Erythroblast (primary cell): Measurements from ENCODE around the gene NAMPT.

ENCODE experiments used
- GATA1 ChIP-seq: IDR thresholded peaks from 2 replicates; pipeline ENCODE4 v1.6.1; 2011; ENCODE audit warnings: low read depth, mild to moderate bottlenecking, control low read depth, low read length, moderate library complexity
- POLR2A ChIP-seq: IDR thresholded peaks from 2 replicates; pipeline ENCODE4 v1.6.1; 2011; ENCODE audit warnings: mild to moderate bottlenecking, low read length

DNA sequence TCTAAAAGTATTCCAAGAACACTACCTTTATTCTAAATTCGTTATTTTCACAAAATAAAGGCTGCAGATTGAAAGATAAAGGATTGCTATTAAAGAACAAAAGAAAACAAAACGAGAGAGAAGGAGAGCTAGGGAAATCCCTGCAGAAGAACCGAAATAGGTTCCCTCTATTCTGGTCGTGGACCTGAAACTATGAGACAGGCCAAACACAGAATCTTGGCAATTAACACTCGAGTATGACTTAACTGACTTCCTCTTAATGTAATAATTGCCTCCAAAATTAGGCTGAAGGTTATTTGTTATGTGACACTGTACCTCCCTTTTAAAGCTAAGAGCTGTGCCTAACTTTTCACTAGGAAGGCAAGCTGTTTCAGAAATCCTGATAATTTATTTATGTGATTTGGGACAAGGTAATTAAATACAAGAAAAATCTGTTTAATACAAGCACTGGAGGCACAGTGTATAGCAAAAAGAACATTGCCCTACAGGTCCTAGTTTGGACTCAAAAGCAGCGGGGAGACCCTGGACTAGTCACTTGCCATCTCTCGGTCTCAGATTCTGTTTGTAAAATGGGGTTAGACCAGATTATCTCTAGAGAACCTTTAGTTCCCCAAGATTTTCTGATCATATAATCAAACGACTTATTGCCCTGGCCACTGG lies 11.6 kb downstream of the NAMPT start:
- no peak for TF ChIP-seq POLR2A
- no peak for TF ChIP-seq GATA1
